Activated CD4-positive, alpha-beta T cell treated with anti-CD3 and anti-CD28 coated beads, Interleukin-2, amount 50 U/mL, for 4 hours (primary cell): ENCODE results near the gene KDM6A.
"Not testable (repeated sequence)": the region's sequence is repeated elsewhere in the genome, so short reads cannot be mapped to it uniquely, and the experiment has no call there.

ENCODE experiments used
- DNase-seq, 2 experiments: peaks; one replicate each; pipeline ENCODE4 v3.0.0-alpha.2; 2020

Gene KDM6A

DNA sequence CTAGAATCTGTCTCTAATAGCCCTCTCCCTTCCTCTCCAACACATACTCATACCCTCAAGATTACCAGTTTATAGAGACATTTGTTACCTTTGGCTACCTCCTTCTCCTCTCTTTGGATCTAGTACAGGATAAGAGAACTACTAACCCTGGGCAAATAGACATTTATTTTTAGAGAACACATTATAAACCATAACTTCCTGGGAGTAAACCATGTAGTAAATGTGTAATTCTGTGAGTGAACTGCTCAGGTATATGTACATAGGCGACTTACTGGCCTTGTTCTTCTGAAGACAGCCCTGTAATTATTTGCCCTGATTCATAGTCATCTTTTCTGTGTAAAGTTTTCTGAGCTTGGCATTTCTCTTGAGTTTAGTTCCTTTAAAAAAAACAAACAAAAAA is 94.2 kb downstream of the KDM6A start:
- no peak for DNase-seq

DNA sequence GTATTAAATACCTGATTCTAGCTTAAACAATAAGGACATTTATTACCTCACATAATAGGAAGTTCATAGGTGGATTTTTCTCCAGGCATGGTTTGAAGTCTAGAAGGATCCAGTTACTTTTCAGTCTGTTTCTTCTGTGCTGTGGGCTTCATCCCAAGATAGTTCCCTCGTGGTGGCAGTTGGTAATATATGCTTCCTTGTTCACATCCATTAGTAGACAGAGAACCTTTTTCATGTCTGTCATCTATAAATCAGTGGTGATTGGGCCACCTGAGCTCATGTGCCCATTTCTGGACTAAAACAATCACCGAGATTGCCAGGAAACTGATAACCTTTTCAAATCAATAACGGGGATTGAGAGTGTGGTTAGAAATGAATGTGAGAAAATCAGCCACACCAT is 97.7 kb downstream of the KDM6A start:
- DNase-seq = no peak

- DNase-seq = no peak
Observed at GRCh38 chrX:44971674-44972073, 98.7 kb downstream of the KDM6A start.

DNA sequence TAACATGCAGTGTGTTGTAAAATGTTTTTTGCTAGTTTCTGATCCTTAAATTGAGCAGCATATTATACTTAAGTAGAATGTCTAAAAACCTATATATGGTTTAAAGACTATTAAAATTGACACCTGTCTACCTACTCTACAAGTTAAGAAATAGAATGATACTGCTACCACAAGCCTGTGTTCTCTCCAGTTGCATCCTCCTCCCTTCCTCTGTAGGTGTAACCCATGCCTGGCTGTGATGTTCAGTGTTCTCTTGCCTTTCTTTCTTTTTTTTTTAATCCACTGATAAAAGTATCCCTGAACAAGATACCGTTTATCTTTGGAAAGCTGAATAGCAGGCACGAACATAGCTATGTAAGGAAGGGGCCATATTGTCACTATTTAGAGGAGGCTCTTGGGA is 99.1 kb downstream of the KDM6A start:
- no peak for DNase-seq

GRCh38 chrX:44973420-44973932 is 100.5 kb downstream of the KDM6A start:
- DNase-seq = no peak

DNA sequence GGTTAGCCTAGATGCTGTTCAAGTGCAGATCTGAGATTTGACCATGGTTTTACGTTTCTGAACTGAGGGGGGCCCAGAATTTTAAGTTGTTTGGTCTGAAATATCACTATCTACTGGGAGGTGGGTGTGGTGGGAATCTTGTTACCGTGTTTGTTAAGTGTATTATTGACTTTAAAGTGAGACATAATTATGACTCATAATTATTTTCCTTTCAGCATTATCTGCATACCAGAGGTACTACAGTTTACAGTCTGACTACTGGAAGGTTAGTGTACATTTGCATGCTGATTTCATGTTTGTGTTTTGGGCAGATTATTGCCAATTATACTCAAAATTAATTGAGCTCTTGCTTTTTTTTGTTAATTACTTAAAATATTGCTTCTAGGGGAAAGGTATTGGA is 101.5 kb downstream of the KDM6A start:
- no peak for DNase-seq

DNA sequence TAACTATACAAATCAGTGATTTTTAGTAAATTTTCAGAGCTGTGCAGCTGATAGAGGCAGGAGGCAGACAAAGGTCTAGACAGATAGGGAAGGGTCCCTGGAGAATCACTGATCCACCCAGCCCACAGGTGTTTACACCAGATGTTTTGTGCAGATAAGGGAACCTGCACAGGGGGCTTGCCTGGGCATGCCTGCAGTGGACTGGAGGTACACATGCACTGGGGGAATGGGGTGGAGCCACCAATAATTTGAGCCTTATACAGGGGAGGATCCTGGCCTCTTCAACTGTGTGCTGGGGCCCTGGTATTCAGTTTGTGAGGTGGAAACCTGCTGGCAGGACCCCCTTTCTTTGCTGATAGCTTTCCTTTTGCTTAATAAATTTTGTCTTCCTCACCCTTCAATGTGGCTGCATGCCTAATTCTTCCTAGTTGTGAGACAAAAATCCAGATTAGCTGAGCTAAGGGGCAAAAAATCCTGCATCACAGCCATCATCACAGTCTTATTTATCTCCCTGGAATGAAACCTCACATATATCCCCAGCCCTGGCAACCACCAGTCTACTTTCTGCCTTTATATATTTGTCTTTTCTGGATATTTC is 102.8 kb downstream of the KDM6A start:
- DNase-seq = no peak

- DNase-seq = no peak
Observed at GRCh38 chrX:44978976-44979375, 106.0 kb downstream of the KDM6A start.

- DNase-seq = no peak
Observed at GRCh38 chrX:44980403-44980802, 107.4 kb downstream of the KDM6A start.

- DNase-seq = no peak
Observed at GRCh38 chrX:44980883-44981282, 107.9 kb downstream of the KDM6A start.

- no peak for DNase-seq
Observed at GRCh38 chrX:44989995-44990770, 117.2 kb downstream of the KDM6A start.

DNA sequence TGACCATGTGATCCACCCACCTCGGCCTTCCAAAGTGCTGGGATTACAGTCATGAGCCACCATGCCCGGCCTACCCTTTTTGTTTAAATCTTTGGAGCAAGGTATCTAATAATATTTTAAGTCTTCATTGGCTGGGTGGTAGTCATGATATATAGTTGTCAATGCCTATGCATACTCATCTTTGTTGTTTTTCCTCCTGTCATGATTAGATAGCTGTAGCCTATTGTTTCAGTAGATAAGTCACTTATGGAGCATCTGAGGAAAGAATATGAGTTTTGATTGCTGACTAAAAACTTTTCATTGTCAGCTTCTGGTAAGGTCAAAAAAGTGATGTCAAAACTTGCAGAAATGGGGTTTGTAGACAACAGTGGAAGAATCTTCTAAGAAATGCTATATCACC is 119.8 kb downstream of the KDM6A start:
- DNase-seq = no peak

GRCh38 chrX:44996277-44996676 is 123.3 kb downstream of the KDM6A start:
- no peak for DNase-seq

- no peak for DNase-seq
Observed at GRCh38 chrX:44997282-44997812, 124.4 kb downstream of the KDM6A start.

GRCh38 chrX:44997888-44998287 is 124.9 kb downstream of the KDM6A start:
- DNase-seq = no peak

- not testable (repeated sequence) for DNase-seq
Observed at GRCh38 chrX:44999237-44999636, 126.2 kb downstream of the KDM6A start.

- not testable (repeated sequence) for DNase-seq
Observed at GRCh38 chrX:44999872-45000271, 126.9 kb downstream of the KDM6A start.

DNA sequence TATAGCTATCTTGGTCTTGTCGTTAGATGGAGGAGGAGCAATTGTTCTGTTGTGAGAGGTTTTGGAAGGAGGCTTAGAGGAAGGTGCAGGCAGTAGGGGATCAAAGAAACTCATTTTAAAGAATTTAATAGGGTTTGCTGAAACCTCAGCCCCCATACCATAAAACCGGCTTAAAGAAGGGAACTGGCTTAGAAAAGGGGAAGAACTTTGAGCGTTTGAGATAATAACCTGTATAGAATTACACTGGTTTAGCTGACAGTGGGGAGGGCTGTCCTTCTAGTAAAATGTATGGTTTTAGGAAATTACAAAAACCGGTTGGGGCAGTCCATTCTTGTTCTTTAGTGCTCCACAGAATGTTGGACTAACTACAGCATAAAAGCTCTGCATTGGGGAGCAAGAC is 128.1 kb downstream of the KDM6A start:
- no peak for DNase-seq

DNA sequence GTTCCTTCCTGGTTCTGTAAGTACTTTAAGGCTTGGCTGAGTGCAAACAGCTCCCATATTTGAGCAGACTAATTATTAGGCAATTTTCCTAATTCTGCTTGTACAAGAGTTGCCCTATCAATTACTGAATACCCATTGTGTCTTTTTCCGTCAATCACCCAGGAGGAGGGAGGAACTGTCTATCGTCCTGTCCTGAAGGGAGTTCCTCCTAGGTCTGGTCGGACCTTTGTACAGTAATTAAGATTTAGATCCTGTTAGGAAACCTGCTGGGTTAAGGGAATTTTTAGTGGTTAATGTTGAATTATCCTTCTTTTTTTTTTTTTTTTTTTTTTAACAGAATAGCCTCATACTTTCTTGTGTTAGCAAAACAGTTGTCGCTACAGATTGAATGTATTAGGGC is 130.1 kb downstream of the KDM6A start:
- no peak for DNase-seq

DNA sequence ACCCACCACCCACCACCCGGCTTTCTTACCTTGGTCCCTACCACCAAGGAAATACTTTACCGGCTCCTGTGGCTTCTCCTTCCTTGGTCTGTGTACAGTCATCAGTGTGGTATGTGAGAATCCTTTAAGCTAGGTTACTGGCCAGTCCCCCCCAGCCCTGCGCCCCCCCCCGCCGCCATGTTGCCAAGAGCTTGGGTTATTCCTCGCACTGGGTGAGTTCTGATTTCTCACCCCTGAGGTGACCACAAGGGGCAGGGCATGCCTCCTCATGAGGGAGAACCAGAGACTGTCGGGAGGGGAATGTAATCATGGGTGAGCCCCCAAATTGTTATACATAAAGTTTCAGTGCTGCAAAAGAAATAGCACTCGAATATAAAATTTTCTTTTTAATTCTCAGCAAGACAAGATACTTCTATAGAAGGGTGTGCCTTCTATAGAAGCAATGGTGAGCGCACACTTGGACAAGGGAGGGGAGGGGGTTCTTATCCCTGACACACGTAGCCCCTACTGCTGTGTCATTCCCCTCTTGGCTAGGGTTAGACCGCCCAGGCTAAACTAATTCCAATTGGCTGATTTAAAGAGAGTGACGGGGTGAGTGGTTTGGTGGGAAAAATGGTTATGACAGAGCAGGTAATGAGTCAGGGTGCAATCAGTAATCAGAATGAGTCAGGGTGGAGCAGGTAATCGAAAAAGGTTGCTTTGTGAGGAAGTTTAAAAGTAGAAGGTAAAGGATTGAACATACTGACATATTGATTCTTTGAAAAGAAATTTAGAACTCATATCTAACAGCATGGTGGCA is 133.2 kb downstream of the KDM6A start:
- no peak for DNase-seq

GRCh38 chrX:45007598-45007997 is 134.6 kb downstream of the KDM6A start:
- DNase-seq = no peak

DNA sequence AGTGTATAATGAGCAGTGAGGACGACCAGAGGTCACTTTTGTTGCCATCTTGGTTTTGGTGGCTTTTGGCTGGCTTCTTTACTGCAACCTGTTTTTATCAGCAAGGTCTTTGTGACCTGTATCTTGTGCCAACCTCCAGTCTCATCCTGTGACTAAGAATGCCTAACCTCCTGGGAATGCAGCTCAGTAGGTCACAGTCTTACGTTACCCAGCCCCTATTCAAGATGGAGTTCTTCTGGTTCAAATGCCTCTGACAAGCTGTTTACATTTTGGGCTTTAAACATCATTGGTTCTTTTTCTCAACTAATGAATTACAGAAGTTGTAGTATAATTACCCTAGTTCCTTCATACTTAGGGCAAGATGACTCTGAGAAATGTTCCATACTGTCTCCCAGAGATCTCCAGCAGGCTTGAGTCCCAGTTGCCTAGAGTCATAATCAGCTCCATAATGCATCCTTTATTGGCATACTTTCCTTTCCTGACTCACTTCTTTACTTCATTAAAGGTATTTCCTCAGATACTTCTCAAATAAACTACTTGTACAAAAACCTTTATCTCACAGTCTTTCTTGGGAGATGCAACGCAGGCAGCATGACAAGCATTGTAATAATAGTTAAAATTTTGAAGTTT is 136.5 kb downstream of the KDM6A start:
- no peak for DNase-seq

- no peak for DNase-seq
Observed at GRCh38 chrX:45011131-45011530, 138.1 kb downstream of the KDM6A start.
